CD4-positive, alpha-beta T cell treated with Interleukin-12 subunit alpha and Interleukin-12 subunit beta, for 1 hour (primary cell): Measurements from ENCODE around the gene RAB20.
A peak's percentile ranks its signal among the peaks of the same experiment; 100 is the strongest.
"Not testable (repeated sequence)": the region's sequence is repeated elsewhere in the genome, so short reads cannot be mapped to it uniquely, and the experiment has no call there.

Source experiments
- DNase-seq: peaks from one replicate; pipeline ENCODE4 v3.0.0-alpha.2; 2020

RAB20 gene, protein sequence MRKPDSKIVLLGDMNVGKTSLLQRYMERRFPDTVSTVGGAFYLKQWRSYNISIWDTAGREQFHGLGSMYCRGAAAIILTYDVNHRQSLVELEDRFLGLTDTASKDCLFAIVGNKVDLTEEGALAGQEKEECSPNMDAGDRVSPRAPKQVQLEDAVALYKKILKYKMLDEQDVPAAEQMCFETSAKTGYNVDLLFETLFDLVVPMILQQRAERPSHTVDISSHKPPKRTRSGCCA

DNA sequence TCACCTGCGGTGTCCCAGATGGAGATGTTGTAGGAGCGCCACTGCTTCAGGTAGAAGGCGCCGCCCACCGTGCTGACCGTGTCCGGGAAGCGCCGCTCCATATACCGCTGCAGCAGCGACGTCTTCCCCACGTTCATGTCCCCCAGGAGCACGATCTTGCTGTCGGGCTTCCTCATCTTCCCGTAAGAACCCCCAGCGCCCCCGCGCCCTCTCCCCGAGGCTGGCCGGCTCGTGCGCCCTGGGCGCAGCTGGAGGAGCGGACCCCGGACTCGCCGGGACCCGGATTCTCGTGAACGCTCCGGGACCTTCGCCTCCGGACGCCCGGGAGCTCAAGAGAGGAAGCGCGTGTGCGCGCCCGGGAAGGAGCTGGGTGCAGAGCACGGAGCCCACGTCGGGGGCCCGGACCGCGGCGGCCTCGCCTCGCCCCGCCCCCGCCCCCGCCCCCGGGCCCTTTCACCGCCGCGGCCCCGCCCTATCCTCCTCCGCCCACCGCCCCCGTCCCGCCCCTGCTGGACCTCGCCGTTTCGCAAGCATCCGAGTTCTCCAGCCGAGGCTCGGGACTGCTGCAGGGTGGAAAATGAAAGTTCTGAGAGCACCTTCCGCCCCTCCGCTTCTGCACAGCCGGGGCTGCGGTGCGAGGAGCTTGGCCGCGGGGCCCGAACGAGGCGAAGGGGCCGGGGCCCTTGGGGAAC, at the start of gene RAB20:
TSS of gene RAB20 (minus strand) at position 379 of the 692 bp plus-strand sequence. CDS start at position 176, 203 bp downstream.
- DNase-seq, result peak; percentile 63

DNA sequence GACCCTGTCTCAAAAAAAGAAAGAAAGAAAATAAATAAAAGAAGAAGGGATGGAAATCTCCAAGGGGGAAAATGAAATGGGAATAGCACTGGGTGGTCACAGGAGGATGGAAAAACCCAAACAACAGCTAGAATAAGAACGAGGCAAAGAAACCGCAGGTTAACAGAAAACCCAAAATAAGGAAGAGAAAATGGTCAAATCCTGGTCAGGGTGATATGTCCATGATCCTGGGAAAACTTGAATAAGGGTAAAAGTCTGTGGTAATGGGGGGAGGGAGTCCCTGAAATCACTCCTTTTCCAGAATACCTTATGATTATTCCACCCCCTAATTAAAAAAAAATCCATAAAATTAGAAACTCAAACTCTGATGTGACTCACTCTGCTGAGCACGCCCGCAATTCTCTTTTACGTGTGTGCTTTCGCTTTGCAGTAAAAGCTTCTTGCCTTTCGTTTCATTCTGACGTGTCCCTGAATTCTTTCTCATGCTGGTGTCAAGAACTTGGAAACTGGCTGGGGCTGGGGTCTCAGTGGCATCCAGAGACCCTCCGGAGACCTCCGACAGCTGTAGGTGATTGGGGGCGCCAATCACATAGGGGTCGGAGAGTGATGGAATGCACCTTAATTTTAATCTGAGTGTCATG, 49.6 kb upstream of the RAB20 start:
- DNase-seq, result no peak

DNA sequence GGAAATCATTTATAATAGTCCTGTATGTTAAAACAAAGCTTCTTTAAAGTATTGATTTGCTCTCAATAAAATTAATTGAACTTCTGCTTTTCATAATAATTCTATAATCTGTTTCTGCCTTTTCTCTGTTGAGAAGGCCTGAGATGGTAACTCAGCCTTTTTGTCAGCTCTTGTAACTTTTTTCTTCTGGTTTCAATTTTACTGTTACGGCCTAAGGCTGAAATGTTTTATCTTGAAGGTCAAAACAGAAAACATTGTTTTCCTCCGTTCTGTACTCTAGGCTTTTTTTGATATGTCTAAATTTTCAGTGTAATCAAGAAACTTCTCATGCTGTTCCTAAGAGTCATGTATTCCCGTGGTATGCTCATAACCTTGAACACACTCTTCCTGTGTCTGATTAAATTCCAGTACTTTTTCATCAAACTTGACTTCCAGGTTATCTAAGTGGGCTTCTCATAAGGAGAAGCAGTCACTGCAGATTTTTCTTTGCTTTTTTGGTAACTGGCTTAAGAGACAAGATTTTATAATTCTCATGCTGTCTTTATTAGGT, 46.2 kb upstream of the RAB20 start:
- no peak for DNase-seq

DNA sequence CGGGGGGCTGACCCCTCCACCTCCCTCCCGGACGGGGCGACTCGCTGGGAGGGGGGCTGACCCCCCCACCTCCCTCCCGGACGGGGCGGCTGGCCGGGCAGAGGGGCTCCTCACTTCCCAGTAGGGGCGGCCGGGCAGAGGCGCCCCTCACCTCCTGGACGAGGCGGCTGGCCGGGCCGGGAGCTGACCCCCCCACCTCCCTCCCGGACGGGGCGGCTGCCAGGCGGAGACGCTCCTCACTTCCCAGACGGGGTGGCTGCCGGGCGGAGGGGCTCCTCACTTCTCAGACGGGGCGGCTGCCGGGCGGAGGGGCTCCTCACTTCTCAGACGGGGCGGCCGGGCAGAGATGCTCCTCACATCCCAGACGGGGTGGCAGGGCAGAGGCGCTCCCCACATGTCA, 44.8 kb upstream of the RAB20 start:
- DNase-seq, result not testable (repeated sequence)

DNA sequence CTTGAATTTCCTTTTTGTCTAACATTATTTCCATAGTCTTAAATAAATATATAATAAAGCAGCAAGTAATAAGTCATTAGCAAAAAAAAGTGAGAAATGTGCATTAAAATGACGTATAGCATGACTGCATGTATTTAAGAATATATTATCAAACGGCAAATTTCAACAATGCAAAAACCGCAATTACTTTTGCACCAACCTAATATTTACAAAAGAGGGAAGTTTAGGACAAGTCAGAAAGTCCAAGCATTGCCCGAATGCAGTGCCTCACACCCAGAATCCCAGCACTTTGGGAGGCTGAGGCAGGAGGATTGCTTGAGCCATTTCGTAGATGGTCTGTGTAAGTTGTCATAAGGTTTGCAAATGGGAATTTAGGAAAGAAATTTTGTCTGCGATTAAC, 43.6 kb upstream of the RAB20 start:
- DNase-seq, result no peak

DNA sequence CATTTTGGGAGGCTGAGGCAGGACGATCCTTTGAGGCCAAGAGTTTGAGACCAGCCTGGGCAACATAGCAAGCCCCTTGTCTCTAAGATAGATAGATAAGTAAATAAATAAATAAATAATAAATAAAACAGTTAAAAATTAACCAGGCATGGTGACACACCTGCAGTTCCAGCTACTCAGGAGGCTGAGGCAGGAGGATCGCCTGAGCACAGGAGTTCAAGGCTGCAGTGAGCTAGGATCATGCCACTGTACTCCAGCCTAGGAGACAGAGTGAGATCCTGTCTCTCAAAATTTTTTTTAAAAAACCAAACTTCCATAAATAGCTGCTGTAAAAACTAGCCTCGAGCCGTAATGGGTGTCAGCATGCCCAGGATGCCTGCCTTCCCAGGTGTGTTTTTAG, 39.5 kb upstream of the RAB20 start:
- DNase-seq, result no peak

DNA sequence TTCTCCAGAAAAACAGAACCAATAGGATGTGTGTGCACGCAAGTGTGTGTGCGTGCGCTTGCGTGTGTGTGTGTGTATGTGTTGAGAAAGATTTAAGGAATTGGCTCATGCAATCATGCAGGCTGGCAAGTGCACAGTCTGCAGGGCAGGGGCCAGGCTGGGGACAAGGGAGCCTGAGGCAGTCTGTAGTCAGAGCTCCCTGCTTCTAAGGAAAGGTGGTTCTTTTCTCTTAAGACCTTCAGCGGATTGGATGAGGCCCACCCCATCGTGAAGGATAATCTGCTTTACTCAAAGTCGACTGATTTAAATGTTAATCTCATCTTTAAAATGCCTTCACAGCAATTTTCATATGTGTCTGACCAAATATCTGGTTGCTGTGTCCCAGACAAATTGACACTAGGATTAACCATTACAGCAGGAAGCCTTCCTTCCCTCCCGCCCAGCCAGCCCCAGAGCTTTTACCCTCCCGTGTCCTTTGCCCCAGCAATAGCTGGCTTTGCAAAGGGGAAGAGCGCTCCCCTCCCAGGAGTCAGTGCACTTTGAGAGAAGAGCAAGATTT, 38.8 kb upstream of the RAB20 start:
- no peak for DNase-seq

DNA sequence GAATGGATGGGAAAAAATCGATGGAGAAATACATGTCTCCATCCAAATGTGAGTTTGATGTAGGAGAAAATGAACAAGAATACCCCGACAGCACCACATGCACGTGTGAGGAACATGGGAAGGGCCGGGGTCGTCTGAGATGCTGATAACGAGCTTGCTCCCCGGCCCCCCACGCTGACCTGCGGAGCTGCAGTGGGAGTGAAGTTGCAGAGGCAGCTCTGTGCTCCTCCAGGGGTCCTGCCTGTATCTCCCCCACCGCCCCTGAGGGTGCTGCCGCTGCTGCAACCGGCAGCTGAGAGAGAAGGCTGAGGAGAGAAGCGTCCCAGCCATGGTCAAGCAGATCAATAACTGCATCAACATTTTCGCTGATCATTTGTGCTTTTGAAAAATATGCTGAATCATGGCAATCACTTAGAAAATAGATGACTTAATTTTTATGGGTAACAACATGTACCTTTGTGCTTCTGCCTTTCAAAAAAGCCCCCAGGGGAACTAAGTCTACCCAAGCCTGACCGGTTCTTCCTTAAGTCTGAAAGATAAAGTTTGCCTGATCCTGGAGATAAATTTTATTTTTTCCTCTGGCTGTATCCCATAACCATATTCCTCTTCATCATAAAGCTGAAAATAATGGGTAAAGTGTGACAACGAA, 35.6 kb upstream of the RAB20 start:
- no peak for DNase-seq

DNA sequence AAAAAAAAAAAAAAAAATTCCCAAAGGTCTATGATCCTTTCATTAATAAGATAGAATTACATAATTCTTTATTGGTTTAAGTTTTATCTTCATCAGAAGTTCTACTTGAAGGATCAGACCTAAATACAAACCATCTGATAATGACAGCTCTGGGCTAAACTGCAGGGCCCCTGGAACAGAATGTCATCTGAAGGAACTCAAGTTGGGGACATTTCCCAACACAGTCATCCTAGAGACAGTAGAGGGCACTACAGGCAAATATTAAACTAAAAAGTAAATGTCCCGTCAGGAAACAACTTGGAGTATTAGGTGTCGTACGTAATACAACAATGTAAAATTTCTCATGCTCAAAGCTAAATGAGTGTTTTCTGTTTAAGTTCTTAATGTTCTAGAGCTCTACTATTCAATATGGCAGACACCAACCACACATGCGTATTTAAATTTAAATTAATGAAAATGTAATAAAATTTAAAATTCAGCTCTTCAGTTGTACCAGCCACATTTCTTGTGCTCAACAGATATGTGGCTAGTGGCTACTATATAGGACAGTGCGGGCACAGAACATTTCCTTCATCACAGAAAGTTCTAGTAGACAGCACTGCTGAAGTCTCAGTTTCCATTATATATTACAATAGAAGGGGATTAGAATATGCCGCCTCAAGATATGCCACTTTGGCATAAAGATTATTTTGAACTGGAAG, 32.1 kb upstream of the RAB20 start:
- DNase-seq, result peak; percentile 52

DNA sequence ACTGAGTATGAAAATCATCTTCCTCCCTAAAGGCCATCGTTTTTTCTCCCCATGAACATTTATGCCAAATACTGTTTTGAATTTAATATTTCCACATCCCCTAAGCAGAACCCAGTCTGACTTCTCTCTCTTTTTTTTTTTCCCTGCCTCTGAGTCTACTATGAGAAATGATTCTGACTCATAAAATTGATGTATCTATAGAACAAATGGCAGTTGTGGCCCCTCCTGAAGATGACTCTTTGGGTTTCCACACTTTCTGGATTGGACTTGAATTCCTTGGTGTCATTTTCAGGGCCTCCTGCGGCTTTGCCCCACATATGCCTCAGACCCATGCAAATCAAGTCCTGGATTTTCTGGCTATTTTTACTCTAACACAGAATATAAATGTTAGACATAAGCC, 31.1 kb upstream of the RAB20 start:
- no peak for DNase-seq

DNA sequence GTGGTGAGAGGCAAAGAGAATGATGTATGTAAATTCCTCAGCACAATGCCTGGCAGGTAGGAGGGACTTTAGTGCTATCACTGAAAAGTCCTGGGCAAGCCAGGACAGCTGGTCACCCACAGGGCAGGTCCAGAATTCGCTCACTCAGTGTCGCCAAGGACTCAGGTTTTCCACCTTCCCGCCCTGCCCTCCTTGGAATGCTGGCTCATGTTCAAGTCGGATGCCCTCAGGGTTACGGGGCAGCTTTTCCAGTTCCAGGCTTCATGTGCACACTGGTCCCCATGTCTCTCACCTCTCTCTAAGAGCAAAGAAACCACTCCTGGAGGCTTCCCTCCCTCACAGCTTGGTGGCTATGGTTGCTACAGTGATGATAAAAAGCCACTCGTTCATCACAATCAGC, 29.1 kb upstream of the RAB20 start:
- DNase-seq, result no peak

DNA sequence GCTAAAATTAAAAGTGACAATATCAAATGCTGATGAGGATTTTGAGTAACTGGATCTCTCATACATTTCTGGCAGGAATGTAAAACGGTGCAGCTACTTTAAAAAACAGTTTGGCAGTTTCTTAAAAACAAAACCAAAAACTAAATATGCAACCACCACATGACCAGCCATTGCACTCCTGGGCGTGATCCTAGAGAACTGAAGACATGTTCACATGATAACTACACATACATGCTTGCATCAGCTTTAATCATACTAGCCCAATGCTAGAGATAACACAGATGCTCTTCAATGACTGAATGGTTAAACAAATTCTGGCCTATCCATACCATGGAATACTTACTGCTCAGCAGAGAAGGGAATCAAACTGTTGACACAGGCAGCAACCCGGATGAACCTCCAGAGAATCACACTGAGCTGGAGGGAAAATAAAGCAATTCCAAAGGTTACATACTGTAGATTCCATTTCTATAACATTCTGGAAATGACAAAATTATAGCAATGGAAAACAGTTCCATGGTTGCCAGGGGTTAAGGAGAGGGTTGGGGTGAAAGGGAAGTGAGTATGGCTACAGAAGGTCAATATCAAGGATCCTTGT, 28.4 kb upstream of the RAB20 start:
- no peak for DNase-seq

DNA sequence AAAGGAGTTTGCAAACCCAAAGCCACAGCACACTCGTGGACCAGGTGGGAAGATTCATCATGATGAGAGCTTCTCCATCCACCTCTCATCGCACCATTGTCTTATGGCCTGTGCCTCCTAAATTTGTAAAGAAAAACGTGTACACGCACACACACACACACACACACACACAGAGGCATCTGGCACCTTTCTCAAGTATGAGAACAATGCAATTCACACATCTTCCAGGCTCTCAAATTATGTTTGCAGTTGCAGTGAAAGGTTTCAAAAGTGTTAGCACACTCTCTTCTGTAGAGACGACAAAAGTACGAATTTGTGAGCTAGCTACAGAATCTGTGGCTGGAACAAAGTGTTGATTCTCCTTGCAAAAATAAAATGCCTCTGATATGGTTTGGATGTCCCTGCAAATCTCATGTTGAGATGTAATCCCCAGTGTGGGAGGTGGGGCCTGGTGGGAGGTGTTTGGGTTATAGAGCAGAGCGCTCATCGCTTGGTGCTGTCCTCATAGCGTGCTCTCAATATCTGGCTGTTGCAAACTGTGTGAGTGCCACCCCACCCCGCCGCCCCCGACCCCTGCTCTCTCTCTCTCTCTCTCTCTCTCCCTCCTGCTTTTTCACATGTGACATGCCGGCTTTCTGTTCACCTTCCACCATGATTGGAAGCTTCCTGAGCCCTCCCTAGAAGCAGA, 21.8 kb upstream of the RAB20 start:
- no peak for DNase-seq

DNA sequence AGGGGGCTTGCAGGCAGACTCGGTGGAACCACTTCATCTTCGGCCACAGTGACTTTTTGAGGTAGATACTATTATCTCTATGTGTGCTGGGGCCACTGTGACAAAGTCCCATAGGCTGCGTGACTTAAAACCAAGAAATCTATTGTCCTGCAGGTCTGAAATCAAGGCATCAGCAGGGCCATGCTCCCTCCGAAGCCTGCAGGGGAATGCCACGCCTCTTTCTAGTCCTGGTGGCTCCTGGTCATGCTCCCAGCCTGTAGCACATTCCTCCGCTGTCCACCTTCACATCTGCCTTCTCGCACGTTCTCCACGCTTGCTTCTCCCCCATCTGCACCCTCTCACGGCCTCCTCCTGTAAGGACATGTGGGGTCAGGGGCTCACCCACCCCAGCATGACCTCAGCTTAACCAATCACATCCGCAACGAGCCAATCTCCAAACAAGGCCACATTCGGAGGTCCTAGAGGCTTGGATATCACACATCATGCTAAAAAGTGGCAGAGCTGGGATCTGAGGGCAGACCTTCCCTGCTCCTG, 21.0 kb upstream of the RAB20 start:
- no peak for DNase-seq

DNA sequence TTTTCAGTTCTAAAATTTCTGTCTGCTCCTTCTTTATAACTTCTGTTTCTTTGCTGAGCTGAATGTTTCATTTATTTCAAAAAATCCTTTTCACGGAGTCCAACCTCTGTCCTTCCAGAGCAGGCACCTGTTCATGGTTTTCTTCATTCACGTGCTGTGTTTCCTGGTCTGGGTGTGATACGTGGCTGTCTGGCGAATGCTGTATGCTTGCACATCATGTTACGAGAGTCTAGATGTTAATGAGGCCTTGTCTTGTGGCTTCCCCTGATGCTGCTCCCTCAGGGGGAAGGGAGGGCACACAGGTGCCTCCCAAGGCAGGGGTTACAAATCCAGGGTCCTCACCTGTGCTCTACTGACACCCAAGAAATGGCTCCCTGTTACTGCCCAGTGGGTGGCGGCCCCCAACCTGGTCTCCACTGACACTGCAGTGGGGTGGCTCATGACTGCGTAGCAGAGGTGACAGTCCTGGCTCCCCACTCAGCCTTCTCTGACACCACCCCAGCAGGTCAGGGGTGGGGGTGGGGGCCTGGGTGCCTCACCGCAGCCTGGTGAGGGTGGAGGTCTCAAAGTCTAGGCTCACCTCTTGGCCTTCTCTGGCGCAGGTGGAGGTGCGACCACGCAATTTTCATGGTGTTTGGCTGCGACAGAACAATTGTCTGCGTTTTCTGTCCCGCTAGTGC, 20.1 kb upstream of the RAB20 start:
- DNase-seq, result no peak

DNA sequence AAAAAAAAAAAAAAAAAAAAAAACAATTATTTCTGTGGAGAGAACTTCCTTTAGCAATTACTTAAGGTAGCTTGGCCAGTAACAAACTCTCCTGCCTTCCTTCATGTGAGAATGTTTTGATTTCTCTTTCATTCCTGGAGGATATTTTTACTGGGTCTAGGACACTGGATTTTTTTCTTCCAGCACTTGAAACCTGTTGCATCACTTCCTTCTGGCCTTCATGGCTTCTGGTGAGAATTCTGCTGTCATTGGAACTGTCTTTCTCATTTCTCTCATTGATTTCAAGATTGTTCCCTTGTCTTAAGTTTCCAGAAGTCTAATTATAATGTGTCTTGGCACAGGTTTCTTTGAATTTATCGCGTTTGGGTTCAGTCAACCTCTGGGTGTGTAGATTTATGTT, 19.3 kb upstream of the RAB20 start:
- no peak for DNase-seq

DNA sequence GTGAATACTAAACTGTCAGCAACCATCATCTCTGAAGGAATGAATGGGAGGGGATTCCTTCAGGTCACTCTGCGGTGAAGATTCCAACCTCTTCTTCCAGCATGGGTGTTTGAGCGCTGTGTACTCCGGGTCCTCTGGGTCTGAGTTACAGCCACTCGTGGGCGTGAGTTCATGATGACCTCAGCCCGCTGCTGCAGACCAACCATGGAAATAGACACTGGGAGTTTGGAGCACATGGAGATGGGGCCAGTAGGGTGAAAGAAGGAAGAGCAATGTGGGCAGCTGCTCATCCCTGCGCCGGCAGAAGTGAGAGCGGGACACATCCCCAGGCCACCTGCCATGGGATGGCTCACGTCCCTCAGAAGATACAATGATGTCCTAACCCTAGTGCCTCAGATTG, 16.8 kb upstream of the RAB20 start:
- DNase-seq, result no peak

DNA sequence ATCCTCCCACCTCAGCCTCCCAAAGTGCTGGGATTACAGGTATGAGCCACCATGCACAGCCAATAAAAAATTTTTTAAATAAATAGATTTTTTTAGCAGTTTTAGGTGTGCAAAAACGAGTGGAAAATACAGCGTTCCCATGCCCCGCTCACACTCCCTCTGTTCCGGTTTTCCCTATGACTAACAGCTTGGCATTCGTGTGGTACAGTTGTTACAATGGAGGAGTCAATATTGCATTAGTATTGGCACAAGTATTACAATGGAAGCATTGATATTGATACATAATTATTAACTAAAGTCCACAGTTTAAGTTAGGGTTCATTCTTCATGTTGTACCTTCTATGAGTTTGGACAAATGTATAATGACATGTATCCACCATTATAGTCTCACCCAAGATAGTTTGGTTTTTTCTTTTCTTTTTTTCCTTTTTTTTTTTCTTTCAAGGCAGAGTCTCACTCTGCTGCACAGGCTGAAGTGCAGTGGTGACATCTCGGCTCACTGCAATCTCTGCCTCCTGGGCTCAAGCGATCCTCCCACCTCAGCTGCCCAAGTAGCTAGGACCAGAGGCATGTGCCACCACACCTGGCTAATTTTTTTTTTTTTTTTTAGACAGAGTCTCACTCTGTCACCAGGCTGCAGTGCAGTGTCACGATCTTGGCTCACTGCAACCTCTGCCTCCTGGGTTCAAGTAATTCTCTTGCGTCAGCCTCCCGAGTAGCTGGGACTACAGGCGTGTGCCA, 15.4 kb upstream of the RAB20 start:
- DNase-seq, result no peak

DNA sequence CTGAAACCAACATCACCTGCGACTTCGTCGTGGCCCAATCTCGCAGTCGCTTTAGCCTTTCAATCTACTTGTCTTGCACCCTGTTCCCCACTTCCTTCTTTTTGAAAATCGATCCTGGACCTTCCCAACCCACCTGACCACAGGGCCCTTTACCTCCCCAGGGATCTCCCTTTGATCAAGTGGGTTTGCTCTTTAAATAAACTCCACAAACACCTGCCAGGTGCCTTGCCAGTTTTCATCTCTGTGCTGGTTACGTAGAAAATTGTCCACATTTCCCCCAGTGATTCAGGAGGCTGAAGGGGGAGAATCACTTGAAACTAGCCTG, 14.5 kb upstream of the RAB20 start:
- no peak for DNase-seq
